Stomach (tissue), 4 donors: ENCODE results near the gene CTRB2.

Experiments
- POLR2A ChIP-seq, 4 donors: fragments of 450-650 bp; IDR thresholded peaks; one replicate each; pipeline ENCODE4 v1.6.1; 2016; ENCODE audit warnings: antibody characterized with exemption in 4 of 4, control low read depth in 2 of 4, mild to moderate bottlenecking in 1 of 4, moderate library complexity in 1 of 4
- POLR2AphosphoS5 ChIP-seq, 3 donors: sonication (generic); formaldehyde crosslinking; IDR thresholded peaks; one replicate each; pipeline ENCODE4 v1.6.1; 2016; ENCODE audit warnings: antibody characterized with exemption in 3 of 3

DNA sequence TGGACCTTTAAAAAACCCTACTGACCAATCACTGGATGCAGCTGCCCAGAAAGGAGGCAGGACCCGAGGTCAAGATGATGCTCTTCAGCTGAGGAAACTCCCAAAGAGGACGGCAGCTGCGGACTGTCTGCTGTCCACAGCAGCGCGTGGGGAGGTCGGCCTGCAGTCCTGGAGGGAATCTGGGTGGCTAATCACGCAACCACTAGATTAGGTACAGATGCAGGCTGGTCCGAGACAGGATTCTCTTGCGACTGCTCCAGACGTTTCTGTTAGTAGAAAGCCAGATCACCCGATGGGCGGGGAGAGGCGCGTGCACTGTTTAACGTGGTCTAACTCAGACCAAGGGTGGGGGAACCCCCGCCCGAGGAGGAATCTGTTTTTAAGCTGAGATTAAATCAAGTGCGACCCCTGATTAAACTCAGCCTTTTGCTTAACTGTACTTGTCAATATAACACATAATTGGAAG, 8.8 kb downstream of the CTRB2 start:
- TF ChIP-seq POLR2AphosphoS5 (IDR thresholded peaks at IDR 0.05) (no peak), POLR2A (IDR thresholded peaks at IDR 0.05) (no peak)
